ENCODE data around the gene SUPT3H. TPM values are rescaled to one million over a fixed set of nuclear protein-coding genes. Genes with fewer than 3 reads are reported as not detected.

The SUPT3H gene
- total RNA-seq, 1 experiment from 2014 or later = 1.9 TPM

DNA sequence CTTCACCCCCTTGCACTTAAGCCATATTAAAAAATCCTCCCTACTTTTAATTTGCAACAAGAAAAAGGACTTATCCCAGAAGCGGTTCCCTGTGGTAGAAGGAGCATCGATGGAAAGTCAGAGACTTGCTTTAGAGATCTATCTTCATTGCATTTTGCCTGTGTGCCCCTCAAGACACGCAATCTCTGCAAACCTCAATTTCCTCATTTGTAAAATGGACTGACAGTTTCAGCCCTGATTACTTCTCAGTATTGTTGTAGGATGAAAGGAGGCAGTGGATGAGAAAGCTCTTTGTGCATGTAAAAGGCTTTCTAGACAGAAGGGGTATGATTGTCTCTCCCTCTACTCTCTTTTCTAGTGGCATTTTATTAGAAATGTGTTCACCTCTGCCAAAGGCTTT, 580.0 kb downstream of the SUPT3H start:
- no peak for DNase-seq (ENCODE audit: low spot score)

DNA sequence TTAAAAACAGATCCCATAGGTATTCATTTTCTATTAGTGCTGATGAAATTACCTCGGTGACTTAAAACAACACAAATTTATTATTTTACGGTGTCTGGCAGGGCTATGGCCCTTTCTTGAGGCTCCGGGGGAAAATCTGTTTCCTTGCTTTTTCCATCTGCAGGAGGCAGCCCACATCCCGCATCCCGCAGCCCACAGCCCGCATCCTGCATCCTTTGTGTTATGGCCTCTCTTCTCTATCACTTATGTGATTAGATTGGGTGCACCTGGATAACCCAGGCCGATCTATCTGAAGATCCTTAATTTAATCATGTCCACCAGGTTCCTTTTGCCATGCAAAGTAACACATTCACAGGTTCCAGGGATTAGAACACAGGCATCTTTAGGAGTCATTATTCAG, 582.4 kb downstream of the SUPT3H start:
- no peak for DNase-seq (ENCODE audit: low spot score)

GRCh38 chr6:44789806-44790205, 587.9 kb downstream of the SUPT3H start:
- no peak for DNase-seq (ENCODE audit: low spot score)

- DNase-seq (ENCODE audit: low spot score) = no peak
Observed at GRCh38 chr6:44789061-44789460, 588.7 kb downstream of the SUPT3H start.

DNA sequence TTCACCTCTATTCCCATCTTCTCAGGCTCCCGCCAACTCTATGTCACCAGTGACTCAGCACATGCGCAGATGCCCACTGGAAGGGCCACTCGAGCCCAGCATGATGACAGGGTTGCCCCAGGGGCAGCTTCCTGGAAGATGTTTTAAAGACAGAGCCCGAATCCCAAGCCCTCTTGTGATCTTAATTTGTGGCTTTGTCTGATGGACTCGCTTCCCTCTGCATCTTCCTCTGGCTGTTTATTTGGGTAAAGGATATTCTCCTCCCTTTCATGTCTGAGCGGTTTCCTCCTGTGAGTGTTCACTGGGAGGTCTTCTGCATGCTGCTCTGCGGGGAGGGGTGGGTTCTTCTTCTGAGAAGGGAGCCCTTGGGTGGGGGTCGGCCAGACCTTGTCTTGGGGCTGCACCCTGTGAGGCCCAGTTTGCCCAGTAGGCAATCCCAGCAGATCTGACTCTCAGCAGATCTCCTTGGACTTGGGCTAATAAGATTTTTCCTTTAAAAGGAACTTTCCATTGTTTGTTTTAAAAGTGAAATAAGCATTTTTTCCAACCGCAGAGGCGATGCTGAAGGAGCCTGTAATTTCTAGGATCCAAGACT, 589.2 kb downstream of the SUPT3H start:
- no peak for DNase-seq (ENCODE audit: low spot score)

DNA sequence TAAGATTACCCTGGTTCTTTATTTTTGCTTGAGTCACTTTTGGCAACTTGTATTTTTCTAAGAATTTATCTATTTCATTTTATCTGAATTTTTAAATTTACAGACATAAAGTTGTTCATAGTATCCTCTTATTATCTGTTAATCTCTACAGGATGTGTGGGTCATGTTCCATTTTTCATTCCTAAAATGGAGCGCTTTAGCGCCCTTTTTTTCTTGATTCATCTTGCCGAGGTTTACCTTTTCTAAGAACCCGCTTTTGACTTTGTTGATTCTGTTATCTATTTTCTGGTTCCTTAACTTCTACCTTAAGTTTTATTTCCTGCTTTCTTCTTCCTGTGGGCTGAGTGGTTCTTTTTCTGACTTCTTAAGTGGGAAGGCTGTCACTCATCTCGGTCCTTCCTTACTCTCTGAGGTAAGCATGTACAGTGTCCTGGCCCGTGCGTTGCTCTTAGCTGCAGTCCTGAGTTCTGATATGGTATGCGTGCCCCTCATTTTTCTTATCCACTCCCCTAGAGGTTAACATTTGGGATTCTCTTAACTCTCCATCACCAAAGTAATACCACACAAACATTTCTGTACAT, 590.4 kb downstream of the SUPT3H start:
- DNase-seq (ENCODE audit: low spot score) = no peak

GRCh38 chr6:44785130-44785529, 592.6 kb downstream of the SUPT3H start:
- no peak for DNase-seq (ENCODE audit: low spot score)

- DNase-seq (ENCODE audit: low spot score) = no peak
Observed at GRCh38 chr6:44784195-44784594, 593.5 kb downstream of the SUPT3H start.

- no peak for DNase-seq (ENCODE audit: low spot score)
Observed at GRCh38 chr6:44782892-44783291, 594.8 kb downstream of the SUPT3H start.

DNA sequence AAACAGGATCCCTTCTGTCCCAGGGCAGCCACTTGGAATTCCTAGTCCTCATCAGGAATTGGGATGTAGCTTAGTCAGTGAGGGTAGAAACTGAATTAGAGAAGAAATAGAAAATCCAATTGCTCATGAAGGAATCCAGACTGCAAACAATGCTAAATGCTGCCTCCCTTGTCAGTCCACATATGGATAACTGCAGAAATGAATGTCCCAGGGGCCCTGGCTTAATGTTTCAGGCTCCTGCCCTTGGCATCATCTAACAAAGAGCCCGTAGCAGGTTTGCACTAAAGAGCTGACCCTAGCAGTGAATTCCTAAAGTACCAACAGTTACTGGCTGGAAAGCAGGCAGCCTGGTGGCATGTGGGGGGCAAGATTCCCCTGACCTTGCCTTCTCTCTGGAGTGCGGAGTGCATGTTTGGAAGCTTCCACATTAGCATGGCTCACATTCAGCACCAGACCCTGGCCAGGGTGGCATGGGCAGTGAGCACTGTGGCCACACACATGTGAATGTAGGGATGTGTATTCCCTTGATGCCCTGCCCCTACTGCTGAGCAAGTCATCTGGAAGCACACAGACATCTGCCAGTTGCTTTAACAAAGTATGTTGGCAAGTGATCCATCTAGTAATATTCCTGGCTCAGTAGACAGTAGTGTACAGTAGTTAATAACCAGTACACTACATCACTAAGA, 595.7 kb downstream of the SUPT3H start:
- DNase-seq (ENCODE audit: low spot score) = no peak

DNA sequence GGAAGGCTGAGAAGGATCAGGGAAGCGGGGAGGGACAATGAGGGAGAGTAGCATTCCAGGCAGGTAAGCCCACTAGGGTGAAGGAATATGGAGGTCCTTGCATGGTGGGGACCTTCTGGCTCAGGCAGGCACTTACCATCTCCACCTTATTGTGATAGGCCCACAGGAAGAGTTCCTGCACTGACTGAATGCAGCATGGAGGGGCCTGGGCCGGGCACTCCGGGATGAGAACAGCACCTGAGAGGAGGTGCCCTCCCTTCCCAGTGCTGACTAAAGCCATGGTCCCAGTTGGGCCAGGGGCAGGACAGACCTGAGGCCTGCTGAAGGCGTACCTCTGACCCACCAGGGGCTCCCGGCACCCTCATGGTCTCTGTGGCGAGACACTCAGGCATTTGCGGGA, 597.6 kb downstream of the SUPT3H start:
- DNase-seq (ENCODE audit: low spot score) = no peak

DNA sequence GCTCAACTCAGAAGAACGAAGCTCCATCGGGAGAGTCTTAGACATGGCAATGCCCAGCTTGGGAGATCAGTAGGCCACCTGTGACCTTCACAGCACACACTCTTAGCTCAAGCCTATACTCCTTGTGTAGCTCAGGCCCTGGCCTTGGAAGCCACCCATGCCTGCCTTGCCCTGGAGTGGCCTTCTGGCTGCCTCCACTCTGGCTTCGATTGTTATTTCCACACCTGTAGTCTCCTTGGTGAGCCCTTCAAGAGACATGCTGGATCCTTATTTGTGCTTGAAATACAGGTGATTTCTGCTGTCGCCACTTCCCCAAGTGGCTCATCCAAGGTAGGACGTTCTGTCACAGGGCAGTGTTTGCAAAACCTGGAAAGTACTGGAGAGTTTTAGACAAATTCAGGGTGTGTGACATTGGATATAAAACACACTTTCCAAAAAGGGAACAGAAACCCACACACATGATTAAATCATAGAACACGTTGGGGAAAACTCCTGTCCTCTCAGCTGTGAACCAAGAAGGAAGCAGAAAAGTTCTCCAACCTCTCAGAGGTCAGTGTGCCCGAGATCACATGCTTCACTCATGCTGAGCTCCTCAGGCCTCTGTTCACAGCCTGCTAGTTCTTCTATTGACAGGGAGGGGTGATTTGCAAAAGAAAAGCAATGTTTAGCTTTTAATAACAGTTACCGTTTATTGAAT, 598.5 kb downstream of the SUPT3H start:
- no peak for DNase-seq (ENCODE audit: low spot score)

Small RNAs within 50 kb of the gene (small RNA-seq; reads per million reads assigned to genes)
- gene MIR586 = not detected

Other genes with a start within 250 kb of the SUPT3H start
- 5.1 and 6.8 TPM in 2 replicates for gene RUNX2, start 49.6 kb downstream of the SUPT3H start, total RNA-seq (2014; rRNA removed; shearing (Covaris generic))

Measured in HT-29 (cell line).